K562 (cell line): Measurements from ENCODE around the gene PPIF. TPM values are rescaled to one million over a fixed set of nuclear protein-coding genes. Genes with fewer than 3 reads are reported as not detected.

Experiments used
- ARID3B ChIP-seq: fragments of 250-450 bp; sonication (Bioruptor Pico); IDR thresholded peaks from 2 replicates; pipeline ENCODE4 v1.4.0; 2020; ENCODE audit warnings: borderline replicate concordance
- E2F6 ChIP-seq, 2 experiments: IDR thresholded peaks; 2 replicates each; pipeline ENCODE4 v1.6.1; 2011; ENCODE audit warnings: borderline replicate concordance in 1 of 2, control low read depth in 1 of 2, low read depth in 1 of 2, low read length in 1 of 2, mild to moderate bottlenecking in 1 of 2, mixed read lengths in 1 of 2, moderate library complexity in 1 of 2; ENCODE audit not compliant: insufficient read depth in 1 of 2, insufficient read length in 1 of 2, poor library complexity in 1 of 2, severe bottlenecking in 1 of 2; ENCODE audit errors: extremely low read depth in 1 of 2
- E2F8 ChIP-seq: fragments of 450-650 bp; IDR thresholded peaks from 2 replicates; pipeline ENCODE4 v1.7.1; 2018; ENCODE audit warnings: mild to moderate bottlenecking, low read depth; ENCODE audit not compliant: partially characterized antibody
- ETS2 ChIP-seq: IDR thresholded peaks from 2 replicates; pipeline ENCODE4 v1.6.1; 2016; ENCODE audit warnings: borderline replicate concordance, missing genetic modification characterization, mild to moderate bottlenecking, moderate library complexity, missing compliant biosample characterization; ENCODE audit not compliant: poor library complexity, severe bottlenecking
- HDAC8 ChIP-seq: fragments of 450-650 bp; IDR thresholded peaks from 2 replicates; pipeline ENCODE4 v1.6.1; 2016; ENCODE audit warnings: mild to moderate bottlenecking, missing genetic modification characterization, moderate library complexity, missing compliant biosample characterization
- HNRNPH1 ChIP-seq: fragments of 200-400 bp; formaldehyde crosslinking; optimal IDR thresholded peaks from 2 replicates; pipeline ENCODE3; 2017; ENCODE audit warnings: low read depth, mild to moderate bottlenecking, low read length, moderate library complexity
- NFATC3 ChIP-seq: fragments of 450-650 bp; IDR thresholded peaks from 2 replicates; pipeline ENCODE4 v1.6.1; 2017; ENCODE audit warnings: mild to moderate bottlenecking
- ZNF431 ChIP-seq: sonication (generic); formaldehyde crosslinking; IDR thresholded peaks from 2 replicates; pipeline ENCODE4 v1.8.0; 2022; ENCODE audit warnings: mild to moderate bottlenecking, missing genetic modification reagents
- polyA plus RNA-seq, 8 experiments: library from polyadenylated mRNA; depleted of rRNA in 4 of 8; stranded (reverse) in 5 of 8; unstranded in 3 of 8; fragments of >200 nt; fragmentation: Nextera tagmentation in 2 of 8; fragmentation: Illumina TruSeq in 1 of 8; extraction: Ambion mirVana in 2 of 8; extraction: Trizol in 1 of 8; gene quantifications; 2 replicates each; pipeline versions ENCODE4 v1.2.1 to v1.2.3, GENCODE V29; 2011 to 2014; ENCODE audit warnings: inconsistent platforms in 1 of 8, missing spikeins in 1 of 8
- total RNA-seq, 7 experiments: library from RNA; depleted of rRNA in 6 of 7; stranded (reverse); fragments of >200 nt in 6 of 7; fragmentation: Illumina TruSeq in 2 of 7; extraction: Trizol in 2 of 7; gene quantifications; 2 replicates each; pipeline versions ENCODE4 v1.2.1 to v1.2.3, GENCODE V29; 2011 to 2021; ENCODE audit warnings: low replicate concordance in 1 of 7

PPIF gene
- total and polyA plus RNA-seq, 9 of the 15 experiments (the other 6 are each of a cell fraction or from before 2014, with no cell fraction given) = 40.9 to 287 (median 117) TPM

DNA sequence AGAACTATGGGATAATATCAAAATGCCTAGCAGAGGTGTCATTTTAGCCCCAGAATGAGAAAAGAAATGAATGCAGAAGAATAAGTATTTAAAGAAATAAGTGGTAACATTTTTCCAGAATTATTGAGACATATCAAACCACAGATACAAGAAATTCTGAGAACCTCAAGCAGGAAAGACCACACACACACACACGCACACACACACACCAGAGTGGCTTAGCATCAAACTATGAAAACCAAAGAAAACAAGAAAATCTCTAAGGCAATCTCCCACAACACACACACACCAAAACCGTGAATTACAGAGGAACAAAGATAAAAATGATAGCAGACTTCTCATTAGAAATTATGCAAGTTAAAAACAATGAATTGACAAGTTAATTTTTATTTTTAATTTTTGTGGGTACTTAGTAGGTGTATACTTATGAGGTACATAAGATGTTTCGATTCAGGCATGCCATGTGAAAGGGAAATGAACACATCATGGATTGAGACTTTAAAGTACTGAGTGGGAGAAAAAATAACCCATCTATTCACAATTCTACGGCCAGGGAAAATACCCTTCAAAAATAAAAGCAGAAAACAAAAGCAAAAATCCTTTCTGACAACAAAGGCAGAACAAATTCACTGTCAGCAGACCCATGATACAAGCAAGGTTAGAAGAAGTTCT, 14.6 kb downstream of the PPIF start (continued):
- TF ChIP-seq E2F8 (no peak), ARID3B (no peak), HNRNPH1 (no peak), ZNF431 (CRISPR knock-in tag) (no peak), HDAC8 (tag) (no peak), E2F6 (IDR thresholded peaks at IDR 0.05; ENCODE audit: borderline replicate concordance in 1 of 2, extremely low read depth in 1 of 2, insufficient read depth in 1 of 2, insufficient read length in 1 of 2, low read depth in 1 of 2, low read length in 1 of 2, poor library complexity in 1 of 2, severe bottlenecking in 1 of 2) (no peak), ETS2 (tag) (no peak), NFATC3 (no peak)
